NK-92 (cell line): ENCODE results near the gene ITPRID2.
"Not testable (repeated sequence)": the region's sequence is repeated elsewhere in the genome, so short reads cannot be mapped to it uniquely, and the experiment has no call there.

Experiments used
- DNase-seq: peaks from one replicate; lab custom pipeline; 2025; ENCODE audit not compliant: unreplicated experiment; lab: John Stamatoyannopoulos, UW

ITPRID2 gene

DNA sequence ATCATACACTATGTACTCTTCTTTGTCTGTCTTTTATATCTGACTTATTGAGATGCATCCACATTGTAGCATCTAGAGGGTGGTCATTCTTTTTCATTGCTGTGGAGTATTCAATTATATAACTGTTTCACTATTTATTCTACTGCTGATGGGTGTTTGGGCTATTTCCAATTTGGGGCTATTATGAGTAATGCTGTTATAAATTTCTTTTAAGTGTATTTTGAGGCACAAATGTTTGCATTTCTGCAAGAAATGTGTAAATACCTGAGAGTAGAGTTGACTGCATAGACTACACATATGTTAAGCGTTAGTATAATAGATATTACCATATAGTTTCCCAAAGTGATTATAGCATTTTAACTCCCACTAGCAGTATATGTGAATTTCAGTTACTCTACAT is 67.2 kb downstream of the ITPRID2 start:
- DNase-seq: no peak

DNA sequence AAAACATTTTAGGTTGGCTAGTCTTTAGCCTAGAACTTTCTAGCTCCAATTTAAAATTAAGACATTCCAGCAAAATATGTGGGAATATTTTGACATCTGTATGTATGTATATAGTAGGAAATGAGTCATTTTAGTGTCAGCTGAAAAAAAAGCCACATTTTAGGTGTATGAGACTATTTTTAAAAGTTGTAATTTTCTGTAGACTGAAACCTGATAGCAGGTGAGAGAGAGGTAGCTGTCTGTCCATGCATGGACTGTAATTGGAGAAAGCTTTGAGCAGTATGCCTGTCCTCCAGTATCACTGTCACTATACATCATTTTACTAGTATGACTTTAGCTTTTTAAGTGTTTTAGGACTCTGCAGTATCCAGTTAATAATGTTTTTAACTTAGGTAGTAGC is 68.0 kb downstream of the ITPRID2 start:
- no peak for DNase-seq

DNA sequence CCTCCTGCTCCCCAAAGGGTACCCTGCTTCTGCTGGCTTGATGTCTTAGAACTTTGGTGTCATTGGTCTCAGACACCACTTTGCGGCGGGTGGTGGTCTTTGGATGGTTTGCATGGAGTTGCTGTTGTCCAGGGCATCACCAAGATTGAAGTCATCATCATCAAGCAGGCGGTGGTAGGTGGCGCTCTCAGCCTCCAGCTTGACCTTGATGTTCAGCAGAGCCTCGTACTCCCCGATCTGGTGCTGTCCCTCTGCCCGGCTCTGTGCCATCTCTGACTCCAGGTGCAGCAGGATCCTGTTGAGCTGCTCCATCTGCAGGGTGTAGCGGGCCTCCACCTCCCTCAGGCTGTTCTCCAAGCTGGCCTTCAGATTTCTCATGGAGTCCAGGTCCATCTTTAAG is 69.6 kb downstream of the ITPRID2 start:
- not testable (repeated sequence) for DNase-seq

DNA sequence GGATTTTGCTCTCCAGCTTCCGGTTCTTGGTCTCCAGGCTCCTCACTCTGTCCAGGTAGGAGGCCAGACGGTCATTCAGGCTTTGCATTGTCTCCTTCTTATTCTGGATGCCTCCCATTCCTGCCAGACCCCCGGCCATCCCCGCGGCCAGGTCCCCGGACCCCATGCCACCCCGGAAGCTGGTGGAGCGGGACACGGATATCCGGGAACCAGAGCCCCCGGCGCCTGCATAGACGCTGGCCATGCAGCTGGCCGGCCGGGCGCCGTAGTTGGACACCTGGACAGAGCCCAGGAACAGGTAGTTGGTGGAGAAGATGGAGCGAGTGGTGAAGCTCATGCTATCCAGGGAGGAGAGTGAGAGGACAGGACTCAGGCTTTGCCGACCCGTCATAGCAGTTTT is 70.6 kb downstream of the ITPRID2 start:
- DNase-seq: no peak

DNA sequence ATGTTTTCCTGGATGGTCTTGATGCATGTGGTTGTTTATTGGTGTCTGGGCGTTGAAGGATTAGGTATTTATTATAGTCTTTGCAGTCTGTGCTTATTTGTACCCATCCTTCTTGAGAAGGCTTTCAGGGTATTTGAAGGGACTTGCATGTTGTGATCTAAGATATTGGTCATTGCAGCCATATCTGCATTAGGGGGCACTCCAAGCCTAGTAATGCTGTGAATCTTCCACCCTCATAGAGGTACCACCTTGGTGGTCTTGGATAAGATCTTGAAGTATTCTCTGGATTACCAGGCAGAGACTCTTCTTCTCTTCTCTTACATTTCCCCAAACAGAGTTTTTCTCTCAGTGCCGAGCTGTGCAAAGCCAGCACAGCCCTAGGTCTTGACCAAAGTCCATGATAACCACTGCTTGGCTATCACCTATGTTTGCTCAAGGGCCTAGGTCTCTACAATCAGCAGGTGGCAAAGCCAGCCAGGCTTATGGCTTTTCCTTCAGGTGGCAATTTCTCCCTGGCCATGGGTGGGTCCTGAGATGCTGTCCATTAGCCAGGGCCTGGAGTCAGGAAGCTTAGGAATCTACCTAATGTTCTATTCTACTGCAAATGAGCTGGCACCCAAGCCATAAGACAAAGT is 78.7 kb downstream of the ITPRID2 start:
- no peak for DNase-seq

DNA sequence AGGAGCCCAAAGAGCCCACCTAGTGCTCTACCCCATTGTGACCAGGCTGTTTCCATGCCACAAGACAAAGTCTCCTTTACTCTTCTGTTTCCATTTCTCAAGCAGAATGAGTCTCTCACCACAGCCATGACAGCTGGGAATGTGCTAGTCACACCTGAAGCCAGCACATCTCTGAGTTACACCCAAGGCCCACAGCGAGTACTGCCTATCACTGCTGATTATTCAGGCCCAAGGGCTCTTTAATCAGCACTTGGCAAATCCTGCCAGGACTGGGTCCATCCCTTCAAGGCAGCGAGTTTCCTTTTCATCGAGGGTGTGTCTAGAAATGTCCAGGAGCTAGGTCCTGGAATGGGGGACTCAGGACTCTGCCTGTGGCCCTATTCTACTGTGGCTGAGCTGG is 79.5 kb downstream of the ITPRID2 start:
- no peak for DNase-seq

DNA sequence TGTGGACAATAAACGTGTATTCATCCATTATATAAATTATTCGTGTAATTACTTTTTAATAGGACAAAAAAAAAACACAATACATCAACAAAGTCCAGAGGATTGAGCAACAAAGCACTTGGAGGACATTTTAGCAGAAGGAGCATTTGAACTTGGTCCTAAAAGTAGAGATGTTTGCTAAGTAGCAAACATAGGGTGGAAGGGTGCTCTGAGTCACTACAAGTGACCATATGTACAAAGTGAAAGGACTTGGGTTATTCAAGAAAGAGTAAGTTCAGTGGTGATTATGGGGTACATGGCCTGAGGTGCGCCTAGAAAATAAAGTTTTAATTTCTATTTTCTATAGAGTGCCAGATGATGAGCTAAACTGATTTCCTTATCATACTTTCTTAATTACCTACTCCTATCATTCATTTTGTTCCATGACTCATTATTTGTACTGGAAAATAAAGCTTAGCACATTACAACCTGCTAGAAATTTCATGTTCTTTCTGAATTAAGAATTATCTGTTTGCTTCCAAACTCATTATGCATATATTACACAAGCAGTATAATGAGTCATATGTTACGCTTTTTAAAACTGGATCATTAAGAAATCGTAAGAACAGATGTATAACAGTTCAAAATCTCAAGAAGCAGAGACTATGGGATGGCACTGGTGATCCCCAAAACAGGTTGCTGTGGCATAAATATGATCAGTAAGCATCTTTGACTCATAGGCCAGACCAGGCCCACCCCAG is 81.1 kb downstream of the ITPRID2 start:
- no peak for DNase-seq

DNA sequence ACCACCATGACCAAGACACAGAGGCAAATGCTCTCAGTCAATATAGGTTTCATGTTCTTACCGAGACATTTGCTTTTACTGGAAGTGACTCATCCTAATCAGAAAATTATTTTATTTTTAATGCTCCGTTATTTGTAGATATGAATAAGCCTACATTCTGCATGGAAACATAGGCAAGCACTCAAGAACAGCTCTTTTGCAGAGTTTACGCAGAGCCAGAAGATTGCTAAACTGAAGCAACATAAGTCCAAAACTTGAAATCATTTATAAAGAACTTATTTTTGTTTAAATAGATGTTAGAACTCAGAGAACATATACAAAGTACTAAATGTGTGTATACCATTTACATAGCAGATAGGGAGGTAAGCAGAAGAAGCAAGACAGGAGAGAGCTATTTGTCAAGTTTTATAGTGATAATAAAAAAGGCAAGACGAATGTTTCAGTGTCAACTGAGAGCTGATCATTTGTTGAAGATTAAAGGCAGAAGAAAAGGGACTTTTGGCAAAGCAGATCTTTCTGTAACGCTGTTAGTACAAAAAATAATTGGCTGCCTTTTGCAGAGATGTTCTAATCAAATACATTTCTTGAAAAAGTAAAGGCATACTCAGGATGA is 81.7 kb downstream of the ITPRID2 start:
- no peak for DNase-seq

DNA sequence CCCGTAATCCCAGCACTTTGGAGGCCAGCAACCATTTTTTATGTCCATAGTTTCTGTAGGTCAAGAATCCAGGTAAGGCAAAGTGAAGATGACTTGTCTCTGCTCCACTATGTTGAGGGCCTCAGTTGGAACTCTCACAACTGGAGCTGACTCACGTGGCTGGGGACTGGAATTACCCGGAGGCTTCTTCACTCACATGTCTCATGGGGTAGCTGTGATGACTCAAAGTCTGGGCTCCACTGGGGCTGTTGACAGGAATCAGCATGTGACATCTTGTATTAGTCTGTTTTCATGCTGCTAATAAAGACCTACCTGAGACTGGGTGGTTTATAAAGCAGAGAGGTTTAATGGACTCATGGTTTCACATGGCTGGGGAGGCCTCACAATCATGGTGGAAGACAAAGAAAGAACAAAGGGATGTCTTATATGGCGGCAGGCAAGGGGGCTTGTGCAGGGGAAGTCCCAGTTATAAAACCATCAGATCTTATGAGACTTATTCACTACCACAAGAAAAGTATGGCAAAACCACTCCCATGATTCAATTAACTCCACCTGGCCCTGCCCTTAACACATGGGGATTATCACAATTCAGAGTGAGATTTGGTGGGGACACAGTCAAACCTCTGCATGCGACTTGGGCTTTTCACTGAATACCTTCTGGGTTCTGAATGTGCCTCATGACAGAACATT is 86.3 kb downstream of the ITPRID2 start:
- no peak for DNase-seq

DNA sequence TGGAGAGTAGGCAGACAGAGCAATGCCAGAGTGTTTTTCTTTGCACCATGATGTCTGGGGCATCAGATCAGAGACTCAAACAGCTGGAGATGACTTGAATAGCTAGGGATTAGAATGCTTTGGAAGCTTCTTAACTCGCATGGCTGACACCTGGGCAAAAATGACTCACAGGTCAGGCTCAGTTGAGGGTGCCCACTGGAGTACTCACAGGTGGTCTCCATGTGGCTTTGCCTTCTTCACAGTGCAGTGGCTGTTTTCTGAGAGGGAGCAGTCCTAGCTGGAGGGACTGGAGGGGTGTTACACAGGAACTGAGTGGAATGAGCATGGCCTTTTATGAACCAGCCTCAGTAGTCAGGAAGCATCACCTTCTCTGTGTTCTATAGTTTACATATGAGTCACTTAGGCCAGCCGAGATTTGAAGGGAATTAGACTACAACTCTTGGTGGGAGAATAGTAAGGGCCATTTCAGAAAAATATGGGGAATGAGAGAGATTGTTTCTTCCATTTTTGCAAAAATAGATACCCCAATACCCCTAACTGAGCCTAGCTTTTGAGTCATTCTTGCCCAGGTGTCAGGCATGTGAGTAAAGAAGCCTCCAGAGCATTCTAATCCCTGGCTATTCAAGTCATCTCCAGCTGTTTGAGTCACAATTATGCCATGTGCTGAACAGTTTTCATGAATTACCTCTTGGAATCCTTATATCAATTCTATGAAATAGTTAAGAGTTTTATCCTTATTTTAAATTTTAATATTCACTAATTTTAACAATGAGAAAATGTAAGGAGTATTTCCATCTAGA is 87.0 kb downstream of the ITPRID2 start:
- DNase-seq: no peak
